Loucy (cell line): ENCODE results near the gene ITGB6.

Experiments
- H2AFZ ChIP-seq: fragments of 200-600 bp; sonication (generic); 2 replicates; pipeline ENCODE4 v1.6.0; 2016; ENCODE audit warnings: antibody characterized with exemption, mild to moderate bottlenecking, low read length, moderate library complexity
- H3F3A ChIP-seq: fragments of 200-600 bp; 2 replicates; pipeline ENCODE4 v1.6.0; 2016; ENCODE audit warnings: antibody characterized with exemption, low read depth, mild to moderate bottlenecking
- H3K27me3 ChIP-seq: fragments of 200-600 bp; sonication (generic); 2 replicates; pipeline ENCODE4 v1.6.1; 2014; ENCODE audit warnings: low read length, mild to moderate bottlenecking; ENCODE audit not compliant: insufficient read depth, poor library complexity, severe bottlenecking
- H3K36me3 ChIP-seq: fragments of 200-600 bp; sonication (generic); 2 replicates; pipeline ENCODE4 v1.6.1; 2016; ENCODE audit warnings: low read length; ENCODE audit not compliant: insufficient read depth
- H3K4me1 ChIP-seq: fragments of 200-600 bp; sonication (generic); 2 replicates; pipeline ENCODE4 v1.5.1; 2014; ENCODE audit warnings: low read length, mild to moderate bottlenecking; ENCODE audit not compliant: insufficient read depth, poor library complexity, severe bottlenecking
- H3K4me2 ChIP-seq: fragments of 200-600 bp; sonication (generic); 2 replicates; pipeline ENCODE4 v1.6.0; 2014; ENCODE audit warnings: antibody characterized with exemption, low read length, low read depth, mild to moderate bottlenecking; ENCODE audit not compliant: poor library complexity, severe bottlenecking
- H3K4me3 ChIP-seq: fragments of 200-600 bp; sonication (generic); 2 replicates; pipeline ENCODE4 v1.5.1; 2014; ENCODE audit warnings: low read length, mild to moderate bottlenecking, mixed read lengths; ENCODE audit not compliant: poor library complexity, severe bottlenecking
- H3K79me2 ChIP-seq: fragments of 200-600 bp; sonication (generic); 2 replicates; pipeline ENCODE4 v1.6.1; 2014; ENCODE audit warnings: low read length; ENCODE audit not compliant: insufficient read depth
- H3K9ac ChIP-seq: fragments of 200-600 bp; sonication (generic); 2 replicates; pipeline ENCODE4 v1.6.0; 2014; ENCODE audit warnings: mild to moderate bottlenecking, low read depth, low read length, moderate library complexity; ENCODE audit not compliant: poor library complexity, severe bottlenecking
- H3K9me2 ChIP-seq: fragments of 200-600 bp; sonication (generic); replicated peaks from 2 replicates; pipeline ENCODE4 v1.6.1; 2016; ENCODE audit warnings: low read depth, low read length, mixed read lengths
- H3K9me3 ChIP-seq: fragments of 200-600 bp; sonication (generic); 2 replicates; pipeline ENCODE4 v1.6.1; 2014; ENCODE audit warnings: mild to moderate bottlenecking, antibody characterized with exemption, low read length, low read depth; ENCODE audit not compliant: insufficient read depth
- H4K20me1 ChIP-seq: fragments of 200-600 bp; sonication (generic); 2 replicates; pipeline ENCODE4 v1.6.0; 2014; ENCODE audit warnings: antibody characterized with exemption, low read length, mild to moderate bottlenecking; ENCODE audit not compliant: insufficient read depth, poor library complexity, severe bottlenecking
- CTCF ChIP-seq: fragments of 200-600 bp; sonication (generic); conservative IDR thresholded peaks from 2 replicates; pipeline ENCODE4 v1.5.1; 2014; ENCODE audit warnings: mild to moderate bottlenecking, antibody characterized with exemption, low read length
- EZH2phosphoT487 ChIP-seq: fragments of 200-600 bp; IDR thresholded peaks from 2 replicates; pipeline ENCODE4 v1.6.1; 2018; ENCODE audit warnings: antibody characterized with exemption, mild to moderate bottlenecking, moderate library complexity, borderline replicate concordance

Gene ITGB6

GRCh38 chr2:160180172-160180571, 19.9 kb downstream of the ITGB6 start:
- H2AFZ ChIP-seq = peak overlapping the region; percentile 93

GRCh38 chr2:160175169-160176134, 24.6 kb downstream of the ITGB6 start:
- Histone ChIP-seq H3K79me2 (no peaks in the 10 kb centered on the region), H4K20me1 (no peaks in the 10 kb centered on the region), H3K9me2 (no peaks in the 10 kb centered on the region), H3F3A (no peaks in the 10 kb centered on the region), H3K9me3 (no peaks in the 10 kb centered on the region), H3K4me3 (no peak overlapping the region), H3K9ac (no peak overlapping the region), H3K4me1 (peaks cover 2% of the 10 kb centered on the region), H3K4me2 (no peak overlapping the region), H3K27me3 (no peaks in the 10 kb centered on the region), H2AFZ (no peak overlapping the region), H3K36me3 (no peaks in the 10 kb centered on the region)
- TF ChIP-seq CTCF (no peak), EZH2phosphoT487 (no peak)

More at GRCh38 chr2:160180172-160180571, 19.9 kb downstream of the ITGB6 start:
- Histone ChIP-seq H3K9me3 (no peaks in the 10 kb centered on the region), H3K4me2 (no peak overlapping the region), H3K79me2 (no peaks in the 10 kb centered on the region), H3K4me1 (peaks cover 17% of the 10 kb centered on the region), H3F3A (no peaks in the 10 kb centered on the region), H4K20me1 (no peaks in the 10 kb centered on the region), H3K27me3 (no peaks in the 10 kb centered on the region), H3K9ac (no peak overlapping the region), H3K36me3 (no peaks in the 10 kb centered on the region), H3K9me2 (no peaks in the 10 kb centered on the region), H3K4me3 (no peak overlapping the region)
- TF ChIP-seq CTCF = no peak
- no peak for TF ChIP-seq EZH2phosphoT487

DNA sequence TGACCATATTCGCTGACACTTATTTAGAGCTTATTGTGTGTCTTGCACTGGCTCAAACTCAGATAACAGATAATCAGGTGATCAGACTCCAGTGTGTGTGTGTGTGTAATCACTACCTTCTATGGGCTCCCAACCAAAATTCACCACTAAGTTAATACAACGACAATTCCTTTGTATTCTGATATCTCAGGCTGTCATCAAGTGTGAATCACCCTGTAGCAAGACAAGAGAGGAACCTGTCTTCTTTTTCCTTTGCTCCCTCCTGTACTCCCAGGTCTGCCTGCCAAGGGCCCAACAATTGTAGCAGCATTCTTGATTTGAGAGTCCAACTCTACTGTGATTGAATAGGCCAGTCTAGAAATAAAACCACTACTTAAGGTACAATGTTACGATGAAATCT, 25.8 kb downstream of the ITGB6 start:
- no peaks in the 10 kb centered on the region for H3K9me2 ChIP-seq
- no peaks in the 10 kb centered on the region for H3K27me3 ChIP-seq
- no peak overlapping the region for H3K4me2 ChIP-seq
- H3K36me3 ChIP-seq = no peaks in the 10 kb centered on the region
- H4K20me1 ChIP-seq = no peaks in the 10 kb centered on the region
- no peaks in the 10 kb centered on the region for H3F3A ChIP-seq
- H3K9ac ChIP-seq = no peak overlapping the region
- no peak for TF ChIP-seq EZH2phosphoT487
- no peak for TF ChIP-seq CTCF
- no peaks in the 10 kb centered on the region for H3K4me1 ChIP-seq
- H3K4me3 ChIP-seq = no peak overlapping the region
- no peak overlapping the region for H2AFZ ChIP-seq
- no peaks in the 10 kb centered on the region for H3K9me3 ChIP-seq
- no peaks in the 10 kb centered on the region for H3K79me2 ChIP-seq
